Measurements from ENCODE around the gene FAM240A.

Gene FAM240A

GRCh38 chr3:46662771-46663551 lies 50.6 kb downstream of the FAM240A start:
- no peak for DNase-seq (ENCODE audit: low read depth)

GRCh38 chr3:46663591-46664135 lies 51.3 kb downstream of the FAM240A start:
- DNase-seq (ENCODE audit: low read depth) = no peak

- no peak for DNase-seq (ENCODE audit: low read depth)
Measured at GRCh38 chr3:46664188-46664970, 52.1 kb downstream of the FAM240A start.

GRCh38 chr3:46664971-46665762 lies 52.8 kb downstream of the FAM240A start:
- no peak for DNase-seq (ENCODE audit: low read depth)

- no peak for DNase-seq (ENCODE audit: low read depth)
Measured at GRCh38 chr3:46665763-46666452, 53.6 kb downstream of the FAM240A start.

- no peak for DNase-seq (ENCODE audit: low read depth)
Measured at GRCh38 chr3:46666453-46666845, 54.1 kb downstream of the FAM240A start.

GRCh38 chr3:46667061-46667621 lies 54.8 kb downstream of the FAM240A start:
- no peak for DNase-seq (ENCODE audit: low read depth)

- no peak for DNase-seq (ENCODE audit: low read depth)
Measured at GRCh38 chr3:46667657-46668056, 55.3 kb downstream of the FAM240A start.

- no peak for DNase-seq (ENCODE audit: low read depth)
Measured at GRCh38 chr3:46668116-46668515, 55.8 kb downstream of the FAM240A start.

GRCh38 chr3:46668591-46668990 lies 56.3 kb downstream of the FAM240A start:
- no peak for DNase-seq (ENCODE audit: low read depth)

- DNase-seq (ENCODE audit: low read depth) = no peak
Measured at GRCh38 chr3:46669191-46669999, 57.1 kb downstream of the FAM240A start.

- DNase-seq (ENCODE audit: low read depth) = no peak
Measured at GRCh38 chr3:46670000-46670890, 57.9 kb downstream of the FAM240A start.

- no peak for DNase-seq (ENCODE audit: low read depth)
Measured at GRCh38 chr3:46670891-46671427, 58.6 kb downstream of the FAM240A start.

- DNase-seq (ENCODE audit: low read depth) = no peak
Measured at GRCh38 chr3:46671541-46672348, 59.4 kb downstream of the FAM240A start.

- no peak for DNase-seq (ENCODE audit: low read depth)
Measured at GRCh38 chr3:46672349-46672695, 60.0 kb downstream of the FAM240A start.

GRCh38 chr3:46673151-46674030 lies 61.1 kb downstream of the FAM240A start:
- no peak for DNase-seq (ENCODE audit: low read depth)

Measured in stimulated activated CD8-positive, alpha-beta memory T cell treated with anti-CD3 and anti-CD28 coated beads, Interleukin-12 subunit alpha, Interleukin-12 subunit beta, amount 100 ng/mL, for 4 hours (primary cell).